GM23338 (cell line): ENCODE measurements around the gene RPL37. TPM values are rescaled to one million over a fixed set of nuclear protein-coding genes. Genes with fewer than 3 reads are reported as not detected.

Experiments used
- ATAC-seq: fragments of 200-7000 bp; cut with Tn5 transposase; 3 replicates; pipeline ENCODE4 v1.9.1; 2020
- DNase-seq: peaks from one replicate; pipeline ENCODE4 v3.0.0-alpha.2; 2015; ENCODE audit warnings: low spot score
- H2AFZ ChIP-seq: fragments of 200-600 bp; sonication (generic); 2 replicates; pipeline ENCODE4 v1.8.0; 2016; ENCODE audit warnings: antibody characterized with exemption, mild to moderate bottlenecking, moderate library complexity
- H3F3A ChIP-seq: fragments of 200-600 bp; sonication (generic); replicated peaks from 2 replicates; pipeline ENCODE4 v1.8.0; 2017; ENCODE audit warnings: antibody characterized with exemption, mixed run types, low read depth
- H3K27ac ChIP-seq: fragments of 200-600 bp; sonication (generic); 2 replicates; pipeline ENCODE4 v1.6.1; 2016; ENCODE audit warnings: low read depth
- H3K27me3 ChIP-seq: fragments of 200-600 bp; sonication (generic); 2 replicates; pipeline ENCODE4 v1.8.0; 2016; ENCODE audit warnings: mild to moderate bottlenecking, mixed run types, moderate library complexity; ENCODE audit not compliant: insufficient read depth
- H3K36me3 ChIP-seq: fragments of 200-600 bp; sonication (generic); 2 replicates; pipeline ENCODE4 v1.8.0; 2016; ENCODE audit warnings: mild to moderate bottlenecking; ENCODE audit not compliant: insufficient read depth
- H3K4me1 ChIP-seq: fragments of 200-600 bp; sonication (generic); 2 replicates; pipeline ENCODE4 v1.8.0; 2016; ENCODE audit warnings: mild to moderate bottlenecking, moderate library complexity; ENCODE audit not compliant: insufficient read depth
- H3K4me2 ChIP-seq: fragments of 200-600 bp; sonication (generic); 2 replicates; pipeline ENCODE4 v1.7.1; 2017; ENCODE audit warnings: mixed run types
- H3K4me3 ChIP-seq: fragments of 200-600 bp; sonication (generic); 2 replicates; pipeline ENCODE4 v1.6.1; 2016; ENCODE audit warnings: mixed run types
- H3K79me2 ChIP-seq: fragments of 200-600 bp; sonication (generic); replicated peaks from 2 replicates; pipeline ENCODE4 v1.8.0; 2017; ENCODE audit warnings: mild to moderate bottlenecking; ENCODE audit not compliant: insufficient read depth
- H3K9me2 ChIP-seq: fragments of 200-600 bp; sonication (generic); 2 replicates; pipeline ENCODE4 v1.8.0; 2017; ENCODE audit not compliant: insufficient read depth
- H4K20me1 ChIP-seq: fragments of 200-600 bp; sonication (generic); replicated peaks from 2 replicates; pipeline ENCODE4 v1.8.0; 2017; ENCODE audit warnings: mild to moderate bottlenecking; ENCODE audit not compliant: insufficient read depth
- H3K27ac Mint-ChIP-seq: 2 replicates; pipeline ENCODE4 v1.8.0; 2020; ENCODE audit warnings: inconsistent platforms, mild to moderate bottlenecking, moderate library complexity, mixed read lengths
- H3K27me3 Mint-ChIP-seq: 3 replicates; pipeline ENCODE4 v1.8.0; 2022; ENCODE audit warnings: low read depth, mild to moderate bottlenecking, moderate library complexity, mixed read lengths, inconsistent platforms; ENCODE audit not compliant: insufficient read depth, poor library complexity
- H3K36me3 Mint-ChIP-seq: 3 replicates; pipeline ENCODE4 v1.8.0; 2021; ENCODE audit warnings: low read depth, mild to moderate bottlenecking, inconsistent platforms, moderate library complexity, mixed read lengths
- H3K4me1 Mint-ChIP-seq: 3 replicates; pipeline ENCODE4 v1.8.0; 2020; ENCODE audit warnings: mild to moderate bottlenecking, inconsistent platforms, mixed read lengths
- H3K4me3 Mint-ChIP-seq: 3 replicates; pipeline ENCODE4 v1.8.0; 2021; ENCODE audit warnings: moderate library complexity, mild to moderate bottlenecking, inconsistent platforms, mixed read lengths
- H3K9me3 Mint-ChIP-seq: 3 replicates; pipeline ENCODE4 v1.8.0; 2020; ENCODE audit warnings: moderate library complexity, mild to moderate bottlenecking, inconsistent platforms, mixed read lengths
- ETS1 ChIP-seq: IDR thresholded peaks from 2 replicates; pipeline ENCODE4 v1.6.1; 2016; ENCODE audit warnings: antibody characterized with exemption
- POLR2AphosphoS5 ChIP-seq: IDR thresholded peaks from 2 replicates; pipeline ENCODE4 v1.6.1; 2016; ENCODE audit warnings: antibody characterized with exemption, low read depth
- STAT1 ChIP-seq: IDR thresholded peaks from one replicate; pipeline ENCODE4 v1.6.1; 2016; ENCODE audit warnings: antibody characterized with exemption; ENCODE audit not compliant: unreplicated experiment
- ZNF114 ChIP-seq: fragments of 250-450 bp; sonication (Bioruptor Pico); IDR thresholded peaks from 2 replicates; pipeline ENCODE4 v1.5.0; 2020; ENCODE audit warnings: mild to moderate bottlenecking, moderate library complexity
- polyA plus RNA-seq: library from polyadenylated mRNA; unstranded; fragments of >200 nt; fragmentation: Nextera tagmentation; extraction: Ambion mirVana; gene quantifications from 2 replicates; pipeline ENCODE4 v1.2.1, GENCODE V29; 2016
- total RNA-seq: library from RNA; depleted of rRNA; stranded (reverse); fragments of >200 nt; shearing (Covaris generic); gene quantifications from 2 replicates; pipeline ENCODE4 v1.2.3, GENCODE V29; 2014
- TF ChIP-seq, protein P1 (sequence below): IDR thresholded peaks from one replicate; pipeline ENCODE4 v1.6.1; 2018; ENCODE audit warnings: antibody characterized with exemption; ENCODE audit not compliant: unreplicated experiment

RPL37 gene
- total and polyA plus RNA-seq, 2 experiments from 2014 or later: 104 to 3,283 TPM

- H3K27me3 Mint-ChIP-seq: no peaks in the 10 kb centered on the region
- peaks cover 7% of the 10 kb centered on the region; the same call in 2 of the 3 replicates for H3K9me3 Mint-ChIP-seq
- Histone ChIP-seq H4K20me1 (peaks cover 41% of the 10 kb centered on the region), H3K4me1 (no peaks in the 10 kb centered on the region), H2AFZ (no peak overlapping the region), H3K9me2 (no peaks in the 10 kb centered on the region), H3K27ac (no peak overlapping the region), H3K4me2 (no peak overlapping the region), H3K27me3 (no peaks in the 10 kb centered on the region), H3K4me3 (no peak overlapping the region), H3K36me3 (no peaks in the 10 kb centered on the region; the same call in 1 of the 2 replicates), H3F3A (no peaks in the 10 kb centered on the region), H3K79me2 (peaks cover 100% of the 10 kb centered on the region)
- H3K27ac Mint-ChIP-seq: no peak overlapping the region
- H3K4me3 Mint-ChIP-seq: no peak overlapping the region
- TF ChIP-seq ETS1: no peak
- no peak for TF ChIP-seq ZNF114 (CRISPR knock-in tag)
- ATAC-seq (no peak), DNase-seq (no peak)
- H3K4me1 Mint-ChIP-seq: no peaks in the 10 kb centered on the region; the same call in 1 of the 3 replicates
- peaks cover 21% of the 10 kb centered on the region for H3K36me3 Mint-ChIP-seq
Measured at GRCh38 chr5:40784916-40785315, 50.1 kb downstream of the RPL37 start.

- TF ChIP-seq POLR2AphosphoS5 (no peak), STAT1 (no peak)
- TF ChIP-seq, protein P1, sequence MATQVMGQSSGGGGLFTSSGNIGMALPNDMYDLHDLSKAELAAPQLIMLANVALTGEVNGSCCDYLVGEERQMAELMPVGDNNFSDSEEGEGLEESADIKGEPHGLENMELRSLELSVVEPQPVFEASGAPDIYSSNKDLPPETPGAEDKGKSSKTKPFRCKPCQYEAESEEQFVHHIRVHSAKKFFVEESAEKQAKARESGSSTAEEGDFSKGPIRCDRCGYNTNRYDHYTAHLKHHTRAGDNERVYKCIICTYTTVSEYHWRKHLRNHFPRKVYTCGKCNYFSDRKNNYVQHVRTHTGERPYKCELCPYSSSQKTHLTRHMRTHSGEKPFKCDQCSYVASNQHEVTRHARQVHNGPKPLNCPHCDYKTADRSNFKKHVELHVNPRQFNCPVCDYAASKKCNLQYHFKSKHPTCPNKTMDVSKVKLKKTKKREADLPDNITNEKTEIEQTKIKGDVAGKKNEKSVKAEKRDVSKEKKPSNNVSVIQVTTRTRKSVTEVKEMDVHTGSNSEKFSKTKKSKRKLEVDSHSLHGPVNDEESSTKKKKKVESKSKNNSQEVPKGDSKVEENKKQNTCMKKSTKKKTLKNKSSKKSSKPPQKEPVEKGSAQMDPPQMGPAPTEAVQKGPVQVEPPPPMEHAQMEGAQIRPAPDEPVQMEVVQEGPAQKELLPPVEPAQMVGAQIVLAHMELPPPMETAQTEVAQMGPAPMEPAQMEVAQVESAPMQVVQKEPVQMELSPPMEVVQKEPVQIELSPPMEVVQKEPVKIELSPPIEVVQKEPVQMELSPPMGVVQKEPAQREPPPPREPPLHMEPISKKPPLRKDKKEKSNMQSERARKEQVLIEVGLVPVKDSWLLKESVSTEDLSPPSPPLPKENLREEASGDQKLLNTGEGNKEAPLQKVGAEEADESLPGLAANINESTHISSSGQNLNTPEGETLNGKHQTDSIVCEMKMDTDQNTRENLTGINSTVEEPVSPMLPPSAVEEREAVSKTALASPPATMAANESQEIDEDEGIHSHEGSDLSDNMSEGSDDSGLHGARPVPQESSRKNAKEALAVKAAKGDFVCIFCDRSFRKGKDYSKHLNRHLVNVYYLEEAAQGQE: no peak
- H3K4me2 ChIP-seq: no peak overlapping the region
- no peaks in the 10 kb centered on the region for H3F3A ChIP-seq
- no peaks in the 10 kb centered on the region for H3K27me3 ChIP-seq
- Mint-ChIP-seq H3K4me1 (no peaks in the 10 kb centered on the region; the same call in 1 of the 3 replicates), H3K27ac (no peak overlapping the region), H3K27me3 (no peaks in the 10 kb centered on the region), H3K4me3 (no peak overlapping the region), H3K36me3 (peaks cover 21% of the 10 kb centered on the region), H3K9me3 (peaks cover 7% of the 10 kb centered on the region; the same call in 2 of the 3 replicates)
- H4K20me1 ChIP-seq: peaks cover 34% of the 10 kb centered on the region
- H2AFZ ChIP-seq: no peak overlapping the region
- no peak for DNase-seq
- no peaks in the 10 kb centered on the region for H3K4me1 ChIP-seq
- H3K36me3 ChIP-seq: no peaks in the 10 kb centered on the region; the same call in 1 of the 2 replicates
- H3K4me3 ChIP-seq: no peak overlapping the region
- ATAC-seq: no peak
- no peaks in the 10 kb centered on the region for H3K9me2 ChIP-seq
- peaks cover 100% of the 10 kb centered on the region for H3K79me2 ChIP-seq
- no peak overlapping the region for H3K27ac ChIP-seq
Measured at GRCh38 chr5:40784027-40784653, 50.9 kb downstream of the RPL37 start.
